HepG2 (cell line): ENCODE data around the gene DDX20. TPM values are rescaled to one million over a fixed set of nuclear protein-coding genes. Genes with fewer than 3 reads are reported as not detected.
A peak's percentile ranks its signal among the peaks of the same experiment; 100 is the strongest.

ENCODE experiments used
- ATAC-seq: fragments of 200-7000 bp; cut with Tn5 transposase; 3 replicates; pipeline ENCODE4 v1.9.1; 2020; ENCODE audit warnings: mild to moderate bottlenecking, moderate library complexity
- BruUV-seq: library from RNA; stranded (reverse); fragments of 400-500 nt; replicated peaks from 2 replicates; lab custom pipeline; 2021; lab: Mats Ljungman, UMichigan
- CTCF ChIA-PET: fragments of 300-600 bp; formaldehyde crosslinking; extraction: SDS; loops from one replicate; lab custom pipeline; 2021; ENCODE audit warnings: low total read pairs, inconsistent platforms, low intra/inter-chr PET ratio; lab: Yijun Ruan, JAX
- POLR2A ChIA-PET: fragments of 350-600 bp; sonication (Branson Sonifier 250); formaldehyde crosslinking; loops from one replicate; lab custom pipeline; 2020; ENCODE audit warnings: antibody characterized with exemption, inconsistent platforms; lab: Yijun Ruan, JAX
- DNase-seq: peaks from one replicate; pipeline ENCODE4 v3.0.0-alpha.2; 2015; ENCODE audit warnings: low spot score
- FAIRE-seq: peaks from 3 replicates; lab custom pipeline; 2011; peaks lifted over from hg19 to GRCh38; lab: Jason Lieb, UNC
- H2AFZ ChIP-seq: one replicate; pipeline ENCODE4 v1.6.1; 2011; ENCODE audit warnings: low read length, inconsistent platforms
- H3K27ac ChIP-seq: fragments of 300-600 bp; 3 replicates; pipeline ENCODE4 v1.8.0; 2011; ENCODE audit warnings: mixed run types, mild to moderate bottlenecking, mixed read lengths, low read length, inconsistent platforms; ENCODE audit not compliant: insufficient read depth; ENCODE audit errors: extremely low read length
- H3K27me3 ChIP-seq, 2 experiments: fragments of 200-600 bp in 1 of 2; 2 replicates in 1 of 2; 3 replicates in 1 of 2; pipeline versions ENCODE4 v1.6.0 to v1.8.0; 2011; ENCODE audit warnings: low read length in 2 of 2, mild to moderate bottlenecking in 2 of 2, moderate library complexity in 2 of 2, inconsistent platforms in 1 of 2; ENCODE audit not compliant: insufficient read depth in 2 of 2, control insufficient read depth in 1 of 2
- H3K36me3 ChIP-seq, 2 experiments: fragments of 200-600 bp in 1 of 2; replicated peaks in 1 of 2; 2 replicates in 1 of 2; 3 replicates in 1 of 2; pipeline versions ENCODE4 v1.5.1 to v1.8.0; 2011; ENCODE audit warnings: low read length in 2 of 2, inconsistent platforms in 1 of 2; ENCODE audit not compliant: insufficient read depth in 2 of 2, control insufficient read depth in 1 of 2
- H3K4me1 ChIP-seq: 2 replicates; pipeline ENCODE4 v1.5.1; 2012; ENCODE audit warnings: low read length, inconsistent platforms; ENCODE audit not compliant: insufficient read depth
- H3K4me2 ChIP-seq: 2 replicates; pipeline ENCODE4 v1.6.0; 2011; ENCODE audit warnings: low read depth, low read length, inconsistent platforms
- H3K4me3 ChIP-seq, 3 experiments: fragments of 200-600 bp in 1 of 3; sonication (generic), shearing (Covaris generic) in 1 of 3; replicated peaks in 1 of 3; 2 replicates each; pipeline ENCODE4 v1.5.1; 2011 to 2016; ENCODE audit warnings: low read length in 3 of 3, inconsistent platforms in 2 of 3, low read depth in 2 of 3, mild to moderate bottlenecking in 2 of 3, control low read depth in 1 of 3, mixed read lengths in 1 of 3; ENCODE audit not compliant: insufficient read depth in 1 of 3
- H3K79me2 ChIP-seq: one replicate; pipeline ENCODE4 v1.6.1; 2011; ENCODE audit warnings: low read length, inconsistent platforms; ENCODE audit not compliant: insufficient read depth
- H3K9ac ChIP-seq: 2 replicates; pipeline ENCODE4 v1.6.0; 2011; ENCODE audit warnings: mild to moderate bottlenecking, low read depth, low read length, inconsistent platforms; ENCODE audit not compliant: insufficient read depth
- H3K9me3 ChIP-seq: 2 replicates; pipeline ENCODE4 v1.5.1; 2012; ENCODE audit warnings: mild to moderate bottlenecking, low read length
- H4K20me1 ChIP-seq: 2 replicates; pipeline ENCODE4 v1.6.0; 2011; ENCODE audit warnings: inconsistent platforms, mild to moderate bottlenecking, low read length, moderate library complexity; ENCODE audit not compliant: insufficient read depth
- AKAP8 ChIP-seq: sonication (generic); formaldehyde crosslinking; IDR thresholded peaks from 2 replicates; pipeline ENCODE4 v1.5.1; 2020; ENCODE audit warnings: mild to moderate bottlenecking, missing genetic modification reagents
- ATF4 ChIP-seq, 2 experiments: fragments of 450-650 bp in 1 of 2; sonication (generic) in 1 of 2; formaldehyde crosslinking; IDR thresholded peaks; 2 replicates each; pipeline versions ENCODE4 v1.5.0 to v1.8.0; 2020 to 2022; ENCODE audit warnings: mild to moderate bottlenecking in 1 of 2, missing genetic modification reagents in 1 of 2
- CERS6 ChIP-seq: sonication (generic); formaldehyde crosslinking; IDR thresholded peaks from 2 replicates; pipeline ENCODE4 v1.5.0; 2020; ENCODE audit warnings: missing genetic modification reagents
- CREM ChIP-seq, 2 experiments: sonication (generic) in 1 of 2; formaldehyde crosslinking in 1 of 2; IDR thresholded peaks; 2 replicates each; pipeline versions ENCODE4 v1.4.0 to v1.6.1; 2016 to 2020; ENCODE audit warnings: antibody characterized with exemption in 1 of 2, mild to moderate bottlenecking in 1 of 2, missing genetic modification reagents in 1 of 2
- DNMT1 ChIP-seq: sonication (generic); formaldehyde crosslinking; IDR thresholded peaks from 2 replicates; pipeline ENCODE4 v1.5.1; 2020; ENCODE audit warnings: mild to moderate bottlenecking, missing genetic modification reagents
- FOXA1 ChIP-seq, 2 experiments: fragments of 450-650 bp in 1 of 2; sonication (generic) in 1 of 2; formaldehyde crosslinking in 1 of 2; IDR thresholded peaks; 2 replicates each; pipeline versions ENCODE4 v1.4.0 to v1.6.1; 2016 to 2020; ENCODE audit warnings: missing genetic modification reagents in 1 of 2
- FOXA3 ChIP-seq: IDR thresholded peaks from 2 replicates; pipeline ENCODE4 v1.6.1; 2016; ENCODE audit warnings: missing genetic modification reagents, missing compliant biosample characterization
- GLI4 ChIP-seq: sonication (generic); formaldehyde crosslinking; IDR thresholded peaks from 2 replicates; pipeline ENCODE4 v1.5.1; 2020; ENCODE audit warnings: missing genetic modification reagents, mild to moderate bottlenecking, moderate library complexity, borderline replicate concordance
- HNRNPK ChIP-seq: fragments of 200-400 bp; formaldehyde crosslinking; IDR thresholded peaks from 2 replicates; pipeline ENCODE4 v1.6.1; 2018; ENCODE audit warnings: low read length, low read depth, moderate library complexity, mild to moderate bottlenecking; ENCODE audit not compliant: poor library complexity, severe bottlenecking
- MIER3 ChIP-seq: IDR thresholded peaks from 2 replicates; pipeline ENCODE4 v1.6.1; 2016; ENCODE audit warnings: missing compliant biosample characterization, borderline replicate concordance
- NR2F6 ChIP-seq, 2 experiments: IDR thresholded peaks; 2 replicates each; pipeline ENCODE4 v1.6.1; 2016; ENCODE audit warnings: antibody characterized with exemption in 1 of 2, mild to moderate bottlenecking in 1 of 2
- RAD21 ChIP-seq: fragments of 450-650 bp; formaldehyde crosslinking; IDR thresholded peaks from 2 replicates; pipeline ENCODE4 v1.5.0; 2020; ENCODE audit warnings: mild to moderate bottlenecking
- SALL1 ChIP-seq: sonication (generic); formaldehyde crosslinking; IDR thresholded peaks from 2 replicates; pipeline ENCODE4 v1.8.0; 2022; ENCODE audit warnings: mild to moderate bottlenecking, missing genetic modification reagents
- STAG1 ChIP-seq: sonication (generic); formaldehyde crosslinking; IDR thresholded peaks from 2 replicates; pipeline ENCODE4 v1.4.0; 2020; ENCODE audit warnings: missing genetic modification reagents
- TOPORS ChIP-seq: sonication (generic); formaldehyde crosslinking; IDR thresholded peaks from 2 replicates; pipeline ENCODE4 v1.8.0; 2023; ENCODE audit warnings: mild to moderate bottlenecking, missing genetic modification reagents
- ZBTB26 ChIP-seq: IDR thresholded peaks from 2 replicates; pipeline ENCODE4 v1.6.1; 2016; ENCODE audit warnings: missing compliant biosample characterization, missing genetic modification reagents, borderline replicate concordance
- ZNF232 ChIP-seq: sonication (generic); formaldehyde crosslinking; IDR thresholded peaks from 2 replicates; pipeline ENCODE4 v1.4.0; 2020; ENCODE audit warnings: missing genetic modification reagents, borderline replicate concordance
- ZNF3 ChIP-seq: IDR thresholded peaks from 2 replicates; pipeline ENCODE4 v1.7.0; 2017; ENCODE audit warnings: inconsistent platforms
- ZNF501 ChIP-seq: sonication (generic); formaldehyde crosslinking; IDR thresholded peaks from 2 replicates; pipeline ENCODE4 v1.5.1; 2020; ENCODE audit warnings: mild to moderate bottlenecking, moderate library complexity, missing genetic modification reagents
- ZNF567 ChIP-seq: sonication (generic); formaldehyde crosslinking; IDR thresholded peaks from 2 replicates; pipeline ENCODE4 v1.8.1; 2023; ENCODE audit warnings: mild to moderate bottlenecking, missing genetic modification reagents, borderline replicate concordance
- ZNF784 ChIP-seq: sonication (generic); formaldehyde crosslinking; IDR thresholded peaks from 2 replicates; pipeline ENCODE4 v1.5.1; 2020; ENCODE audit warnings: missing genetic modification reagents, mild to moderate bottlenecking, borderline replicate concordance
- WGBS: methylation state at CpG from one replicate; pipeline ENCODE4 v1.1.6; 2017; ENCODE audit warnings: low lambda C conversion rate; 5-methylcytosine and 5-hydroxymethylcytosine counted together
- in situ Hi-C: cut with HindIII; loops from 2 replicates; pipeline ENCODE4 v1.10.0; 2017; ENCODE audit warnings: low pct_unique_long_range_greater_than_20kb; ENCODE audit not compliant: extremely low pct_ligation_motif_present
- intact Hi-C: fragments of 100-400 bp; cut with micrococcal nuclease; formaldehyde crosslinking; loops from one replicate; pipeline ENCODE4 v1.10.0; 2022; ENCODE audit not compliant: unreplicated experiment
- polyA plus RNA-seq, 8 experiments: library from polyadenylated mRNA; depleted of rRNA in 3 of 8; stranded (reverse) in 7 of 8; unstranded in 1 of 8; fragments of >200 nt; fragmentation: Illumina TruSeq in 4 of 8; extraction: Trizol in 4 of 8; gene quantifications; 2 replicates each; pipeline versions ENCODE4 v1.2.1 to v1.2.3, GENCODE V29; 2011 to 2016; ENCODE audit warnings: low read depth in 4 of 8, missing spikeins in 1 of 8, mixed read lengths in 1 of 8; ENCODE audit not compliant: insufficient read depth in 1 of 8
- total RNA-seq, 5 experiments: library from RNA; depleted of rRNA; stranded (reverse); fragments of >200 nt; fragmentation: Illumina TruSeq; extraction: Trizol; gene quantifications; 2 replicates each; pipeline ENCODE4 v1.2.3, GENCODE V29; 2016; ENCODE audit warnings: low read depth in 1 of 5

DDX20 gene
- total and polyA plus RNA-seq, 2 of the 13 experiments (the other 11 are each of a cell fraction or from before 2014, with no cell fraction given), result 4.0 to 14.3 TPM

DNA sequence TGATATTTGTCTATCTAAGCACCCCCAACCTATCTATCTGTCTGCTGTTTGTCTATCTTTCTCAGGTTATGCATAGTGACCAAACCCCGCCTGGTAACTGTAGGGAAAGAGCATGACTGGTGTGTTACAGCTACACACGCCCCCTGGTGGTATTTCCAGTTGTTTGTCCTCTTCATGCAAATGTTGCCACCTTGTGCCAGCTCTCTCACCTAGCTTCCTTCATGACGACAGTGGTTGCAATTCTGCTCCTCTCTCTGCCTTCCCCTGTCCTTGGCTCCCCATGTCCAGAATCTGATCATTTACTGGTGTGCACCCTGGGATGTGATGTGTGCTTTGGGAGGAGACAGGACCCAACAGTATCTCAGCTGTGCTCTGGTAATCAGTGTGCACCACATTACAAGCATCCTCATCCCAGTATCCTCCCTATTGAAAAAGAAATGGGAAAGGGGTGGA lies 8.4 kb upstream of the DDX20 start:
- no TSS peak for BruUV-seq
- in situ Hi-C loops, result no loop called here
- intact Hi-C loops, result loop anchor here (1.0 kb wide), 3 partner anchors 22 to 266 kb away; no protein-coding TSS in a partner anchor
- H2AFZ ChIP-seq, result no peak overlapping the region
- no peaks in the 10 kb centered on the region for H3K27me3 ChIP-seq
- no peaks in the 10 kb centered on the region for H3K9me3 ChIP-seq
- no peak overlapping the region for H3K4me2 ChIP-seq
- FAIRE-seq (peak; percentile 91), DNase-seq (peak; percentile 81), ATAC-seq (peak; percentile 89)
- CTCF ChIA-PET, result interaction anchor here (1.4 to 3.2 kb wide), 4 partner anchors 22 to 265 kb away, joined by 6 to 65 read pairs (median 13); no protein-coding TSS in a partner anchor
- no peaks in the 10 kb centered on the region for H3K36me3 ChIP-seq
- WGBS, result 2% methylated on average over 3 of the region's 3 CpGs
- no peaks in the 10 kb centered on the region; the same call in 1 of the 2 replicates for H4K20me1 ChIP-seq
- no peak overlapping the region for H3K27ac ChIP-seq
- H3K4me3 ChIP-seq, result no peak overlapping the region
- no peaks in the 10 kb centered on the region for H3K79me2 ChIP-seq
- POLR2A ChIA-PET, result interaction anchor here (0.8 to 1.2 kb wide), 3 partner anchors 9 to 239 kb away, joined by 6 read pairs; partner anchors contain the start of gene INKA2
- peaks cover 38% of the 10 kb centered on the region for H3K4me1 ChIP-seq
- H3K9ac ChIP-seq, result no peak overlapping the region
- TF ChIP-seq FOXA3 (CRISPR knock-in tag) (peak; percentile 46; the same call in 1 of the 2 replicates), STAG1 (CRISPR knock-in tag) (peak; percentile 86), ZNF3 (peak; percentile 69; the same call in 1 of the 2 replicates), ZNF784 (CRISPR knock-in tag) (no peak), TOPORS (CRISPR knock-in tag) (no peak), AKAP8 (no peak), CREM (IDR thresholded peaks at IDR 0.05) (no peak), CREM (CRISPR knock-in tag; IDR thresholded peaks at IDR 0.05) (no peak), NR2F6 (IDR thresholded peaks at IDR 0.05) (no peak), NR2F6 (CRISPR knock-in tag; IDR thresholded peaks at IDR 0.05) (0 out of 2 replicates have a peak, but pooled peaks have one; percentile 6), RAD21 (CRISPR knock-in tag) (peak; percentile 90), ZNF232 (CRISPR knock-in tag) (no peak), DNMT1 (CRISPR knock-in tag) (0 out of 2 replicates have a peak, but pooled peaks have one; percentile 33), MIER3 (CRISPR knock-in tag) (peak; percentile 36; the same call in 1 of the 2 replicates), GLI4 (no peak), ZBTB26 (CRISPR knock-in tag) (no peak), ZNF567 (no peak), HNRNPK (no peak), CERS6 (CRISPR knock-in tag) (no peak), ZNF501 (0 out of 2 replicates have a peak, but pooled peaks have one; percentile 32), FOXA1 (IDR thresholded peaks at IDR 0.05) (no peak), FOXA1 (CRISPR knock-in tag; IDR thresholded peaks at IDR 0.05) (peak; percentile 63), ATF4 (CRISPR knock-in tag; IDR thresholded peaks at IDR 0.05) (peak in 1 of 2 experiments; percentile 60; a peak in 2 of 4 replicates), SALL1 (CRISPR knock-in tag) (peak; percentile 22; the same call in 1 of the 2 replicates)
